Activated CD8-positive, alpha-beta T cell treated with anti-CD3 and anti-CD28 coated beads for 36 hours (primary cell): Measurements from ENCODE around the gene CASP3. TPM values are rescaled to one million over a fixed set of nuclear protein-coding genes. Genes with fewer than 3 reads are reported as not detected.

Source experiments
- ATAC-seq: fragments of 200-7000 bp; cut with Tn5 transposase; one replicate; pipeline ENCODE4 v1.10.0; 2021; ENCODE audit warnings: mild to moderate bottlenecking, moderate library complexity
- CTCF ChIA-PET: fragments of 350-600 bp; sonication (Branson Sonifier 250); formaldehyde crosslinking; loops from one replicate; lab custom pipeline; 2021; ENCODE audit warnings: antibody characterized with exemption; lab: Charles Lee
- POLR2A ChIA-PET: fragments of 350-600 bp; sonication (Branson Sonifier 250); formaldehyde crosslinking; loops from one replicate; lab custom pipeline; 2021; ENCODE audit warnings: antibody characterized with exemption; lab: Charles Lee
- DNase-seq: peaks from one replicate; pipeline ENCODE4 v3.0.0-alpha.2; 2020
- H3K27ac Mint-ChIP-seq: one replicate; pipeline ENCODE4 v1.8.0; 2021; ENCODE audit warnings: mild to moderate bottlenecking, mixed read lengths
- H3K27me3 Mint-ChIP-seq: one replicate; pipeline ENCODE4 v1.8.0; 2021; ENCODE audit warnings: mixed read lengths
- H3K36me3 Mint-ChIP-seq: one replicate; pipeline ENCODE4 v1.8.0; 2021; ENCODE audit warnings: low read depth, mixed read lengths
- H3K4me1 Mint-ChIP-seq: one replicate; pipeline ENCODE4 v1.8.0; 2021; ENCODE audit warnings: low read depth, mixed read lengths
- H3K4me3 Mint-ChIP-seq: one replicate; pipeline ENCODE4 v1.8.0; 2021; ENCODE audit warnings: mild to moderate bottlenecking, moderate library complexity, mixed read lengths
- H3K9me3 Mint-ChIP-seq: one replicate; pipeline ENCODE4 v1.8.0; 2021; ENCODE audit warnings: mixed read lengths
- intact Hi-C: fragments of 100-400 bp; cut with micrococcal nuclease; formaldehyde crosslinking; loops from one replicate; pipeline ENCODE4 v1.10.0; 2022
- total RNA-seq, 2 experiments: library from RNA; stranded (reverse); gene quantifications; one replicate each; pipeline ENCODE4 v1.2.3, GENCODE V29; 2021
- TF ChIP-seq, protein P1 (sequence below): fragments of 200-600 bp; IDR thresholded peaks from one replicate; pipeline ENCODE4 v1.8.0; 2022; ENCODE audit warnings: antibody characterized with exemption, mild to moderate bottlenecking

The CASP3 gene
- total RNA-seq, 2 experiments from 2014 or later: 96.9 to 100 TPM

DNA sequence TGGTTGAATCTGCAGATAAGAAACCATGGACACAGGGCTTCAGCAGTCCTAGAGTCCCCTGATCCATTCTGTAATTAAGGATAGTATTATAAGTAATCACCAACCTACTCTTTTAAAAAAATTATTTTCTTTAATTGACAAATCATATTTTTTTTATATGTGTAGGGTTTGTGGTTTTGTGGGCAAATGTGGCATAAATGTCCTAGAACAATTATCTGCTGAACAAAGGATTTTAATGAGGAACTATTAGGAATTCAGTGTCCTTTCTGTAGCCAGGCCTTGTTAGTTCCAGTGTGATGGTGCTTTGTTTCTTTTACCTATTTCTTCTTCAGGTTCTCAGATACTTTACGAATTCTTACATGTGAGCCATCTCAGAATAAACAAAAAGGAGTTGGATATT, 32.7 kb upstream of the CASP3 start:
- TF ChIP-seq, protein P1, sequence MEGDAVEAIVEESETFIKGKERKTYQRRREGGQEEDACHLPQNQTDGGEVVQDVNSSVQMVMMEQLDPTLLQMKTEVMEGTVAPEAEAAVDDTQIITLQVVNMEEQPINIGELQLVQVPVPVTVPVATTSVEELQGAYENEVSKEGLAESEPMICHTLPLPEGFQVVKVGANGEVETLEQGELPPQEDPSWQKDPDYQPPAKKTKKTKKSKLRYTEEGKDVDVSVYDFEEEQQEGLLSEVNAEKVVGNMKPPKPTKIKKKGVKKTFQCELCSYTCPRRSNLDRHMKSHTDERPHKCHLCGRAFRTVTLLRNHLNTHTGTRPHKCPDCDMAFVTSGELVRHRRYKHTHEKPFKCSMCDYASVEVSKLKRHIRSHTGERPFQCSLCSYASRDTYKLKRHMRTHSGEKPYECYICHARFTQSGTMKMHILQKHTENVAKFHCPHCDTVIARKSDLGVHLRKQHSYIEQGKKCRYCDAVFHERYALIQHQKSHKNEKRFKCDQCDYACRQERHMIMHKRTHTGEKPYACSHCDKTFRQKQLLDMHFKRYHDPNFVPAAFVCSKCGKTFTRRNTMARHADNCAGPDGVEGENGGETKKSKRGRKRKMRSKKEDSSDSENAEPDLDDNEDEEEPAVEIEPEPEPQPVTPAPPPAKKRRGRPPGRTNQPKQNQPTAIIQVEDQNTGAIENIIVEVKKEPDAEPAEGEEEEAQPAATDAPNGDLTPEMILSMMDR: no peak
- peaks cover 3% of the 10 kb centered on the region for H3K4me1 Mint-ChIP-seq
- H3K27me3 Mint-ChIP-seq: no peaks in the 10 kb centered on the region
- ChIA-PET POLR2A (no interaction called here), CTCF (no interaction called here)
- intact Hi-C loops: no loop called here
- H3K36me3 Mint-ChIP-seq: peaks cover 7% of the 10 kb centered on the region
- DNase-seq (no peak), ATAC-seq (no peak)
- no peak overlapping the region for H3K4me3 Mint-ChIP-seq
- no peak overlapping the region for H3K27ac Mint-ChIP-seq
- H3K9me3 Mint-ChIP-seq: no peaks in the 10 kb centered on the region

DNA sequence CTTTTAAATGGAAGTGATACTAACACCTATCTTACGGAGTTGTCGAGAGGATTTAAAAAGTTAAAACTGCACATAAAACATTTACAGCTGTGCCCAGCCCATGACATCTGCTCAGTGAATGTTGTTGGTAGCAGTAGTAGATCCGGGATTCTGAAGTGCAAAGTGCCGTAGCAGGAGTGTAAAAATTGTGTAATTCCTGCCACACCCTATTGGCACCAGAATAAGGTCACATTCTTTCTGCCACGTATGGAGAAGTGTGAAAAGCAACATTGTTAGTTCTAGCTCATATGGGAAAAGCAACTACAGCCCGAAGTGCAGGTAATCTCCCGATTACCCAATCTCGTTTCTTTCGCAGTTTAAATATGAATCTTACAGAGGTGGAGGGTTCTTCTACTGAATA, 31.5 kb upstream of the CASP3 start:
- Mint-ChIP-seq H3K36me3 (peaks cover 5% of the 10 kb centered on the region), H3K4me1 (peaks cover 3% of the 10 kb centered on the region), H3K27me3 (no peaks in the 10 kb centered on the region), H3K4me3 (no peak overlapping the region), H3K27ac (no peak overlapping the region), H3K9me3 (no peaks in the 10 kb centered on the region)
- no peak for DNase-seq
- TF ChIP-seq, protein P1: no peak
- intact Hi-C loops: no loop called here
- ChIA-PET CTCF (no interaction called here), POLR2A (no interaction called here)
- no peak for ATAC-seq

DNA sequence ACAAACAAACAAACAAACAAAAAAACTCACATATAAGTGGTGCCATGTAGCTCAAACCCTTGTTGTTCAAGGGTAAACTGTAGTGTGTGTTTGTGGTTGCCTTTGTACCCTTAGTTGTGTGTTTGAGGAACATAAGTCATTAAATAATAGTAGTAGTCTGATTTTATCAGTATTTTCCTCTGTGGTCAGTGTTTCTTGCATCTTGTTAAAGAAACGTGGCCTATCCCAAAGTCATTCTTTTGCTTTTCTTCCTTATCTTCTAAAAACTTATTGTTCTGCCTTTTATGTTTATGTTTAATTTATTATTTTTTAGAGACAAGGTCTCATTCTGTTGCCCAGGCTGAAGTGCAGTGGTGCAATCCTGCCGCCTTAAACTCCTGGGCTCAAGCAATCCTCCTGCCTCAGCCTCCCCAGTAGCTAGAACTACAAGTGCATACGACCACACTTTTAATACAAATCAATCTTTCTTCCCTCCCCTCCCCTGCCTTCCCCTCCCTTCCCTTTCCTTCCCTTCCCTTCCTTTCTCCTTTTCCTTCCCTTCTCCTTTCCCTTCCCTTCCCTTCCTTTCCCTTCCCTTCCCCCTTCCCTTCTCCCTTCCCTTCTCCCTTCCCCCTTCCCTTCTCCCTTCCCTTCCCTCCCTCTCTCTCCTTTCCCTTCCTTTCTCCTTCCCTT, 26.7 kb upstream of the CASP3 start:
- ATAC-seq (no peak), DNase-seq (no peak)
- no peaks in the 10 kb centered on the region for H3K9me3 Mint-ChIP-seq
- no peak overlapping the region for H3K27ac Mint-ChIP-seq
- H3K4me1 Mint-ChIP-seq: no peaks in the 10 kb centered on the region
- TF ChIP-seq, protein P1: no peak
- ChIA-PET POLR2A (interaction anchor here (0.7 kb wide), 1 partner anchor 10 kb away, joined by 3 read pairs; no protein-coding TSS in a partner anchor), CTCF (no interaction called here)
- no peaks in the 10 kb centered on the region for H3K27me3 Mint-ChIP-seq
- no peak overlapping the region for H3K4me3 Mint-ChIP-seq
- intact Hi-C loops: no loop called here
- peaks cover 20% of the 10 kb centered on the region for H3K36me3 Mint-ChIP-seq

DNA sequence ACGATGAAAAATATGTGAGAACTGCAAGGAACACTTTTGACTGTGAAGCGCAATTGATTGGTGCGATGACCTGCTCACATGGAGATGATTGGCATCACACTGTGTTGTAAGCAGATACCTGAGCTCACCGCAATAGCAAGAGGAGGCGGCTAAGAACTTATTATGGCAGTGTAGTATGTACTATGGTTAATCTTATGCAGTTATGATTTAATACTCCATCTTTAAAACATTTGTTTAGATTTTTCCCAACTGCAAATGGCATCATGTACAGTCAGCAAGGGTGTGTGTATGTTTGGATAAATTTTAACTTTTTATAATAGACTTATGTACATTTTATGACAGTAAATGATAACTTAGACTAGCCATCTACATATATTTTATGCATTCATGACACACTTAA, 25.8 kb upstream of the CASP3 start:
- POLR2A ChIA-PET: interaction anchor here (0.7 to 1.4 kb wide), 2 partner anchors 9 to 162 kb away, joined by 3 to 4 read pairs; no protein-coding TSS in a partner anchor
- H3K4me3 Mint-ChIP-seq: no peak overlapping the region
- TF ChIP-seq, protein P1: no peak
- no peak overlapping the region for H3K27ac Mint-ChIP-seq
- no peaks in the 10 kb centered on the region for H3K27me3 Mint-ChIP-seq
- H3K4me1 Mint-ChIP-seq: peaks cover under 1% of the 10 kb centered on the region
- H3K9me3 Mint-ChIP-seq: no peaks in the 10 kb centered on the region
- CTCF ChIA-PET: interaction anchor here (0.8 kb wide), 1 partner anchor 26 kb away, joined by 3 read pairs; no protein-coding TSS in a partner anchor
- intact Hi-C loops: no loop called here
- peaks cover 20% of the 10 kb centered on the region for H3K36me3 Mint-ChIP-seq
- no peak for DNase-seq
- ATAC-seq: no peak

DNA sequence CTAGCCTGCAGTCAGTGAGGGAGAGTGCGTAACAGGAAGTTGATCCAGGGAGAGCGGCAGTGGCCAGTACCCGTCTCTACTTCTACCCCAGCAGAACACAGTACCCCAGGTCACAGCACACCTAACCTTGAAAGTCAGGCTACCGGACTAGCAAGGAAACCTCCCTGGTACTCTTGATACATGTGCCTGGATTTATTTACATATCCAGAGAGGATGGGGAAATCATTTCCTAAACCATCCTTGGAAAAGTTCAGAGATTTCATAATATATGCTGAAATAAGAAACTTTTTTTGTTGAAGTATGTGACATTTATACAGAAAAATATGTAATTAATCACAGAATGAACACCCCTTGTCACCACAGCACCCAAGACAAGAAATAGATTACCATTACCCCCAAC, 24.8 kb upstream of the CASP3 start:
- intact Hi-C loops: no loop called here
- Mint-ChIP-seq H3K27me3 (no peaks in the 10 kb centered on the region), H3K4me1 (peaks cover 9% of the 10 kb centered on the region), H3K36me3 (peaks cover 26% of the 10 kb centered on the region), H3K27ac (no peak overlapping the region), H3K9me3 (no peaks in the 10 kb centered on the region), H3K4me3 (no peak overlapping the region)
- no peak for DNase-seq
- TF ChIP-seq, protein P1: no peak
- CTCF ChIA-PET: interaction anchor here (0.8 kb wide), 1 partner anchor 27 kb away, joined by 3 read pairs; no protein-coding TSS in a partner anchor
- ATAC-seq: no peak
- POLR2A ChIA-PET: interaction anchor here (1.4 kb wide), 1 partner anchor 163 kb away, joined by 4 read pairs; no protein-coding TSS in a partner anchor
